HepG2 (cell line): Measurements from ENCODE around the gene ADAMTS2. TPM values are rescaled to one million over a fixed set of nuclear protein-coding genes. Genes with fewer than 3 reads are reported as not detected.

Experiments
- ATAC-seq: fragments of 200-7000 bp; cut with Tn5 transposase; 3 replicates; pipeline ENCODE4 v1.9.1; 2020; ENCODE audit warnings: mild to moderate bottlenecking, moderate library complexity
- BruUV-seq: library from RNA; stranded (reverse); fragments of 400-500 nt; replicated peaks from 2 replicates; lab custom pipeline; 2021; lab: Mats Ljungman, UMichigan
- CTCF ChIA-PET: fragments of 300-600 bp; formaldehyde crosslinking; extraction: SDS; loops from one replicate; lab custom pipeline; 2021; ENCODE audit warnings: low total read pairs, inconsistent platforms, low intra/inter-chr PET ratio; lab: Yijun Ruan, JAX
- POLR2A ChIA-PET: fragments of 350-600 bp; sonication (Branson Sonifier 250); formaldehyde crosslinking; loops from one replicate; lab custom pipeline; 2020; ENCODE audit warnings: antibody characterized with exemption, inconsistent platforms; lab: Yijun Ruan, JAX
- DNase-seq: peaks from one replicate; pipeline ENCODE4 v3.0.0-alpha.2; 2015; ENCODE audit warnings: low spot score
- FAIRE-seq: peaks from 3 replicates; lab custom pipeline; 2011; peaks lifted over from hg19 to GRCh38; lab: Jason Lieb, UNC
- H2AFZ ChIP-seq: one replicate; pipeline ENCODE4 v1.6.1; 2011; ENCODE audit warnings: low read length, inconsistent platforms
- H3K27ac ChIP-seq: fragments of 300-600 bp; 3 replicates; pipeline ENCODE4 v1.8.0; 2011; ENCODE audit warnings: mixed run types, mild to moderate bottlenecking, mixed read lengths, low read length, inconsistent platforms; ENCODE audit not compliant: insufficient read depth; ENCODE audit errors: extremely low read length
- H3K27me3 ChIP-seq, 2 experiments: fragments of 200-600 bp in 1 of 2; 2 replicates in 1 of 2; 3 replicates in 1 of 2; pipeline versions ENCODE4 v1.6.0 to v1.8.0; 2011; ENCODE audit warnings: low read length in 2 of 2, mild to moderate bottlenecking in 2 of 2, moderate library complexity in 2 of 2, inconsistent platforms in 1 of 2; ENCODE audit not compliant: insufficient read depth in 2 of 2, control insufficient read depth in 1 of 2
- H3K36me3 ChIP-seq, 2 experiments: fragments of 200-600 bp in 1 of 2; replicated peaks in 1 of 2; 2 replicates in 1 of 2; 3 replicates in 1 of 2; pipeline versions ENCODE4 v1.5.1 to v1.8.0; 2011; ENCODE audit warnings: low read length in 2 of 2, inconsistent platforms in 1 of 2; ENCODE audit not compliant: insufficient read depth in 2 of 2, control insufficient read depth in 1 of 2
- H3K4me1 ChIP-seq: 2 replicates; pipeline ENCODE4 v1.5.1; 2012; ENCODE audit warnings: low read length, inconsistent platforms; ENCODE audit not compliant: insufficient read depth
- H3K4me2 ChIP-seq: 2 replicates; pipeline ENCODE4 v1.6.0; 2011; ENCODE audit warnings: low read depth, low read length, inconsistent platforms
- H3K4me3 ChIP-seq, 3 experiments: fragments of 200-600 bp in 1 of 3; sonication (generic), shearing (Covaris generic) in 1 of 3; replicated peaks in 1 of 3; 2 replicates each; pipeline ENCODE4 v1.5.1; 2011 to 2016; ENCODE audit warnings: low read length in 3 of 3, inconsistent platforms in 2 of 3, low read depth in 2 of 3, mild to moderate bottlenecking in 2 of 3, control low read depth in 1 of 3, mixed read lengths in 1 of 3; ENCODE audit not compliant: insufficient read depth in 1 of 3
- H3K79me2 ChIP-seq: one replicate; pipeline ENCODE4 v1.6.1; 2011; ENCODE audit warnings: low read length, inconsistent platforms; ENCODE audit not compliant: insufficient read depth
- H3K9ac ChIP-seq: 2 replicates; pipeline ENCODE4 v1.6.0; 2011; ENCODE audit warnings: mild to moderate bottlenecking, low read depth, low read length, inconsistent platforms; ENCODE audit not compliant: insufficient read depth
- H3K9me3 ChIP-seq: 2 replicates; pipeline ENCODE4 v1.5.1; 2012; ENCODE audit warnings: mild to moderate bottlenecking, low read length
- H4K20me1 ChIP-seq: 2 replicates; pipeline ENCODE4 v1.6.0; 2011; ENCODE audit warnings: inconsistent platforms, mild to moderate bottlenecking, low read length, moderate library complexity; ENCODE audit not compliant: insufficient read depth
- ARNTL ChIP-seq: sonication (generic); formaldehyde crosslinking; IDR thresholded peaks from 2 replicates; pipeline ENCODE4 v1.4.0; 2020; ENCODE audit warnings: mild to moderate bottlenecking, missing genetic modification reagents
- ATAD3A ChIP-seq: sonication (generic); formaldehyde crosslinking; IDR thresholded peaks from 2 replicates; pipeline ENCODE4 v1.4.0; 2020; ENCODE audit warnings: missing genetic modification reagents
- CEBPZ ChIP-seq: IDR thresholded peaks from 2 replicates; pipeline ENCODE4 v1.6.1; 2012; ENCODE audit warnings: low read length, improper control_type of control experiment
- ELF1 ChIP-seq: sonication (generic); formaldehyde crosslinking; IDR thresholded peaks from 2 replicates; pipeline ENCODE4 v1.4.0; 2020; ENCODE audit warnings: missing genetic modification reagents
- HES4 ChIP-seq: sonication (generic); formaldehyde crosslinking; IDR thresholded peaks from 2 replicates; pipeline ENCODE4 v1.9.0; 2021; ENCODE audit warnings: mild to moderate bottlenecking, missing genetic modification reagents, borderline replicate concordance
- MEIS1 ChIP-seq: sonication (generic); formaldehyde crosslinking; IDR thresholded peaks from 2 replicates; pipeline ENCODE4 v1.9.0; 2021; ENCODE audit warnings: mild to moderate bottlenecking, missing genetic modification reagents, moderate library complexity, borderline replicate concordance
- MIER2 ChIP-seq: IDR thresholded peaks from 2 replicates; pipeline ENCODE4 v1.6.1; 2016; ENCODE audit warnings: missing biosample characterization, missing genetic modification reagents
- RARG ChIP-seq: sonication (generic); formaldehyde crosslinking; IDR thresholded peaks from 2 replicates; pipeline ENCODE4 v1.4.0; 2020; ENCODE audit warnings: low read depth, mild to moderate bottlenecking, missing genetic modification reagents
- TBP ChIP-seq: sonication (generic); formaldehyde crosslinking; IDR thresholded peaks from 2 replicates; pipeline ENCODE4 v1.5.0; 2020; ENCODE audit warnings: missing genetic modification reagents
- ZNF121 ChIP-seq: sonication (generic); formaldehyde crosslinking; IDR thresholded peaks from 2 replicates; pipeline ENCODE4 v1.5.0; 2020; ENCODE audit warnings: mild to moderate bottlenecking, missing genetic modification reagents
- ZNF382 ChIP-seq: sonication (generic); formaldehyde crosslinking; IDR thresholded peaks from 2 replicates; pipeline ENCODE4 v1.5.0; 2020; ENCODE audit warnings: missing genetic modification reagents, mild to moderate bottlenecking, borderline replicate concordance
- ZNF441 ChIP-seq: sonication (generic); formaldehyde crosslinking; IDR thresholded peaks from 2 replicates; pipeline ENCODE4 v1.7.0; 2021; ENCODE audit warnings: missing genetic modification reagents, borderline replicate concordance
- ZNF629 ChIP-seq: sonication (generic); formaldehyde crosslinking; conservative IDR thresholded peaks from 2 replicates; pipeline ENCODE4 v1.5.0; 2020; ENCODE audit warnings: missing genetic modification reagents
- WGBS: methylation state at CpG from one replicate; pipeline ENCODE4 v1.1.6; 2017; ENCODE audit warnings: low lambda C conversion rate; 5-methylcytosine and 5-hydroxymethylcytosine counted together
- in situ Hi-C: cut with HindIII; loops from 2 replicates; pipeline ENCODE4 v1.10.0; 2017; ENCODE audit warnings: low pct_unique_long_range_greater_than_20kb; ENCODE audit not compliant: extremely low pct_ligation_motif_present
- intact Hi-C: fragments of 100-400 bp; cut with micrococcal nuclease; formaldehyde crosslinking; loops from one replicate; pipeline ENCODE4 v1.10.0; 2022; ENCODE audit not compliant: unreplicated experiment
- polyA plus RNA-seq, 8 experiments: library from polyadenylated mRNA; depleted of rRNA in 3 of 8; stranded (reverse) in 7 of 8; unstranded in 1 of 8; fragments of >200 nt; fragmentation: Illumina TruSeq in 4 of 8; extraction: Trizol in 4 of 8; gene quantifications; 2 replicates each; pipeline versions ENCODE4 v1.2.1 to v1.2.3, GENCODE V29; 2011 to 2016; ENCODE audit warnings: low read depth in 4 of 8, missing spikeins in 1 of 8, mixed read lengths in 1 of 8; ENCODE audit not compliant: insufficient read depth in 1 of 8
- total RNA-seq, 5 experiments: library from RNA; depleted of rRNA; stranded (reverse); fragments of >200 nt; fragmentation: Illumina TruSeq; extraction: Trizol; gene quantifications; 2 replicates each; pipeline ENCODE4 v1.2.3, GENCODE V29; 2016; ENCODE audit warnings: low read depth in 1 of 5
- TF ChIP-seq, protein P1 (sequence below): sonication (generic); formaldehyde crosslinking; IDR thresholded peaks from 2 replicates; pipeline ENCODE4 v1.8.0; 2022; ENCODE audit warnings: mild to moderate bottlenecking, missing genetic modification reagents; ENCODE audit not compliant: insufficient replicate concordance
- TF ChIP-seq, protein P2 (sequence below): IDR thresholded peaks from 2 replicates; pipeline ENCODE4 v1.6.1; 2018; ENCODE audit warnings: missing genetic modification reagents, mild to moderate bottlenecking, missing compliant biosample characterization

ADAMTS2 gene
- total and polyA plus RNA-seq, 2 of the 13 experiments (the other 11 are each of a cell fraction or from before 2014, with no cell fraction given): 0.24 to 3.5 TPM

GRCh38 chr5:179111267-179112207, 233.7 kb downstream of the ADAMTS2 start (continued):
- TF ChIP-seq RARG (CRISPR knock-in tag) (no peak), ZNF382 (CRISPR knock-in tag) (no peak), MIER2 (no peak), ZNF441 (CRISPR knock-in tag) (no peak), HES4 (CRISPR knock-in tag) (no peak), ELF1 (CRISPR knock-in tag) (no peak)
- TF ChIP-seq, protein P1, sequence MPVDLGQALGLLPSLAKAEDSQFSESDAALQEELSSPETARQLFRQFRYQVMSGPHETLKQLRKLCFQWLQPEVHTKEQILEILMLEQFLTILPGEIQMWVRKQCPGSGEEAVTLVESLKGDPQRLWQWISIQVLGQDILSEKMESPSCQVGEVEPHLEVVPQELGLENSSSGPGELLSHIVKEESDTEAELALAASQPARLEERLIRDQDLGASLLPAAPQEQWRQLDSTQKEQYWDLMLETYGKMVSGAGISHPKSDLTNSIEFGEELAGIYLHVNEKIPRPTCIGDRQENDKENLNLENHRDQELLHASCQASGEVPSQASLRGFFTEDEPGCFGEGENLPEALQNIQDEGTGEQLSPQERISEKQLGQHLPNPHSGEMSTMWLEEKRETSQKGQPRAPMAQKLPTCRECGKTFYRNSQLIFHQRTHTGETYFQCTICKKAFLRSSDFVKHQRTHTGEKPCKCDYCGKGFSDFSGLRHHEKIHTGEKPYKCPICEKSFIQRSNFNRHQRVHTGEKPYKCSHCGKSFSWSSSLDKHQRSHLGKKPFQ (CRISPR knock-in tag): no peak

- no peaks in the 10 kb centered on the region for H3K79me2 ChIP-seq
- H3K9ac ChIP-seq: no peak overlapping the region
- ChIA-PET POLR2A (no interaction called here), CTCF (no interaction called here)
- in situ Hi-C loops: no loop called here
- ATAC-seq (no peak), DNase-seq (no peak), FAIRE-seq (no peak)
- no peaks in the 10 kb centered on the region for H3K4me1 ChIP-seq
- H3K27me3 ChIP-seq: 0 out of 5 replicates have a peak, but pooled peaks cover 1 to 12% of the 10 kb centered on the region in 2 experiments
- H3K4me3 ChIP-seq: no peak overlapping the region
- no peak overlapping the region for H3K27ac ChIP-seq
- intact Hi-C loops: no loop called here
- no peak overlapping the region for H3K4me2 ChIP-seq
- no TSS peak for BruUV-seq
- no peaks in the 10 kb centered on the region for H3K9me3 ChIP-seq
- WGBS: 6% methylated on average over 8 of the region's 9 CpGs
- no peaks in the 10 kb centered on the region for H3K36me3 ChIP-seq
- no peak overlapping the region for H2AFZ ChIP-seq
- H4K20me1 ChIP-seq: no peaks in the 10 kb centered on the region
- TF ChIP-seq CEBPZ (no peak), ARNTL (CRISPR knock-in tag) (no peak), MEIS1 (CRISPR knock-in tag) (no peak), ZNF121 (no peak), TBP (CRISPR knock-in tag) (no peak), ATAD3A (CRISPR knock-in tag) (no peak), ZNF629 (CRISPR knock-in tag) (no peak)
- TF ChIP-seq, protein P2, sequence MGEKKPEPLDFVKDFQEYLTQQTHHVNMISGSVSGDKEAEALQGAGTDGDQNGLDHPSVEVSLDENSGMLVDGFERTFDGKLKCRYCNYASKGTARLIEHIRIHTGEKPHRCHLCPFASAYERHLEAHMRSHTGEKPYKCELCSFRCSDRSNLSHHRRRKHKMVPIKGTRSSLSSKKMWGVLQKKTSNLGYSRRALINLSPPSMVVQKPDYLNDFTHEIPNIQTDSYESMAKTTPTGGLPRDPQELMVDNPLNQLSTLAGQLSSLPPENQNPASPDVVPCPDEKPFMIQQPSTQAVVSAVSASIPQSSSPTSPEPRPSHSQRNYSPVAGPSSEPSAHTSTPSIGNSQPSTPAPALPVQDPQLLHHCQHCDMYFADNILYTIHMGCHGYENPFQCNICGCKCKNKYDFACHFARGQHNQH: no peak
Measured at GRCh38 chr5:179110528-179110927, 234.7 kb downstream of the ADAMTS2 start.
